Lung (tissue), 12 donors: ENCODE results near the gene PDCD11. TPM values are rescaled to one million over a fixed set of nuclear protein-coding genes. Genes with fewer than 3 reads are reported as not detected.

ENCODE experiments used
- ATAC-seq: fragments of 200-7000 bp; cut with Tn5 transposase; one replicate; pipeline ENCODE4 v1.9.1; 2020; ENCODE audit warnings: moderate number of reproducible peaks; ENCODE audit not compliant: insufficient read depth, low FRiP score
- DNase-seq, 3 donors: peaks; one replicate each; pipeline ENCODE4 v3.0.0-alpha.2; 2013 to 2017
- H3K27ac ChIP-seq, 2 donors: one replicate each; pipeline ENCODE4 v1.5.1; 2013; ENCODE audit warnings: mild to moderate bottlenecking in 2 of 2, moderate library complexity in 2 of 2, control low read depth in 1 of 2, inconsistent platforms in 1 of 2, low read depth in 1 of 2, low read length in 1 of 2
- H3K27me3 ChIP-seq, 3 donors: one replicate each; pipeline ENCODE4 v1.5.1; 2013; ENCODE audit warnings: low read length in 2 of 3; ENCODE audit not compliant: control insufficient read depth in 3 of 3, insufficient read depth in 3 of 3
- H3K36me3 ChIP-seq, 4 donors: one replicate each; pipeline ENCODE4 v1.5.1; 2013; ENCODE audit warnings: low read length in 4 of 4, mild to moderate bottlenecking in 1 of 4, moderate library complexity in 1 of 4; ENCODE audit not compliant: control insufficient read depth in 4 of 4, insufficient read depth in 4 of 4
- H3K4me1 ChIP-seq, 5 donors: one replicate each; pipeline ENCODE4 v1.5.1; 2013; ENCODE audit warnings: low read length in 5 of 5, mild to moderate bottlenecking in 2 of 5, moderate library complexity in 1 of 5; ENCODE audit not compliant: control insufficient read depth in 5 of 5, insufficient read depth in 5 of 5
- H3K4me3 ChIP-seq: one replicate; pipeline ENCODE4 v1.5.1; 2013; ENCODE audit warnings: mild to moderate bottlenecking, control low read depth, moderate library complexity
- H3K9ac ChIP-seq, 2 donors: one replicate each; pipeline ENCODE4 v1.5.1; 2013; ENCODE audit warnings: low read length in 2 of 2, control low read depth in 1 of 2; ENCODE audit not compliant: insufficient read depth in 1 of 2
- H3K9me3 ChIP-seq, 4 donors: one replicate each; pipeline ENCODE4 v1.5.1; 2013; ENCODE audit warnings: low read length in 3 of 4, mild to moderate bottlenecking in 1 of 4, moderate library complexity in 1 of 4; ENCODE audit not compliant: control insufficient read depth in 4 of 4, insufficient read depth in 3 of 4
- CTCF ChIP-seq: IDR thresholded peaks from 2 replicates; pipeline ENCODE4 v1.5.1; 2012; ENCODE audit warnings: mild to moderate bottlenecking; ENCODE audit errors: control extremely low read depth, extremely low read depth
- WGBS, 2 donors: extraction: QIAGEN DNeasy Blood & Tissue Kit; methylation state at CpG; one replicate each; pipeline ENCODE4 v1.1.7; 2013; 5-methylcytosine and 5-hydroxymethylcytosine counted together
- polyA plus RNA-seq, 2 donors: library from polyadenylated mRNA; stranded (reverse); fragments of 200-250 nt; gene quantifications; one replicate each; pipeline ENCODE4 v1.2.1, GENCODE V29; 2013
- total RNA-seq, 2 donors: library from RNA; depleted of rRNA in 1 of 2; stranded (reverse); fragments of >200 nt in 1 of 2; gene quantifications; one replicate each; pipeline ENCODE4 v1.2.1, GENCODE V29; 2014 to 2021
- donor health status: control.
- donor health status: control.
- donor health status: Bipolar disorder and iron deficiency.
- donor health status: healthy.
- donor health status: DM: yes; HTN: yes; CAD: no.

The PDCD11 gene
- total and polyA plus RNA-seq, 4 donors = 15.2 to 30.1 (median 20.2) TPM

DNA sequence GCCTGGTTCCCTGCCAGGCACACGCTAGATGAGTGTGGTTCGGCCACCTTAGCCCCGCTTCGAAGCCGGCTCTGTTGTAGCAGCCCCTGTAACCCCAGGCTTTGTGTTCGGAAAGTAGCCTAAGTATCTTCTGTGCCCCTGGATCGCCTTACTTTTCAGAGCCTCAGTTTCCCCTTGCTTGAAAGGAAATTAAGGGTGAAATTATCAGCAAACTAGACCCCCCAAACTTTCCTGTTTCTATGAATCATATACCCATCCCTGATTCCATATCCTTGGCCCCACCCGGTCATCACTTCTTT is 312 bp downstream of the PDCD11 start:
- TF ChIP-seq CTCF = no peak
- Histone ChIP-seq H3K27ac (peak overlapping the region; percentile 60 to 77), H3K4me3 (peak overlapping the region; percentile 87), H3K9ac (peak overlapping the region; percentile 41 to 59), H3K27me3 (no peaks in the 10 kb centered on the region), H3K36me3 (peaks cover 12 to 31% (median 14%) of the 10 kb centered on the region in 4 donors), H3K9me3 (no peaks in the 10 kb centered on the region), H3K4me1 (peaks cover 7 to 21% (median 15%) of the 10 kb centered on the region in 5 donors)
- WGBS, 2 donors = 0 to 1% methylated on average over 8 of the region's 8 CpGs
- ATAC-seq = no peak
- peak in 1 of 3 donors; percentile 2 for DNase-seq

DNA sequence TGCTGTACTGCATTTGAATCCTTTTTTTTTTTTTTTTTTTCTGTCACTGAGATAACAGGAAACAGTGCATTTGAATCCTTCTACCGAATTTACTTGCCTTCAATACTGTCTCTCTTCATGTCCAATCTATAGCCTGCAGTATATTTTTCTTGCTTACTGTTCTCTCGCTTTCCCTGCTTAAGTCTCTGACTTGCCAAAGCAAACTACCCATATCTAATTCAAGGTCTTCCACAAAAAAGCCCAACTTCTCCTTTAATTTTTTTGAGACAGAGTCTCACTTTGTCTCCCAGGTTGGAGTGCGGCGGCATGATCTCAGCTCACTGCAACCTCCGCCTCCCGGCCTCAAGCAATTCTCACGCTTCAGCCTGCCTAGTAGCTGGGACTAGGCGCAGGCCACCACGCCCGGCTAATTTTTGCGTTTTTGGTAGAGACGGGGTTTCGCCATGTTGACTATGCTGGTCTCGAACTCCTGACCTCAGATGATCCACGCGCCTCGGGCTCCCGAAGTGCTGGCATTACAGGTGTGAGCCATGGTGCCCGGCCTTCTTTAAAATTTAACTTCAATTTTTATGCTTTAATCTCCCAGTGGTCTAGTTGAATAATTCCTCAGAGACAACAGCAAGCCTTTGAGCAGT is 882 bp downstream of the PDCD11 start:
- Histone ChIP-seq H3K4me3 (peak overlapping the region; percentile 87), H3K4me1 (peaks cover 7 to 21% (median 15%) of the 10 kb centered on the region in 5 donors), H3K9me3 (no peaks in the 10 kb centered on the region), H3K9ac (peak overlapping the region; percentile 41 to 59), H3K27ac (peak overlapping the region in 1 of 2 donors; percentile 77), H3K36me3 (peaks cover 14 to 34% (median 17%) of the 10 kb centered on the region in 4 donors), H3K27me3 (no peaks in the 10 kb centered on the region)
- 65 to 77% methylated on average over 19 of the region's 19 CpGs for WGBS, 2 donors
- TF ChIP-seq CTCF = no peak
- ATAC-seq (no peak), DNase-seq (no peak)

- DNase-seq (no peak), ATAC-seq (no peak)
- TF ChIP-seq CTCF = no peak
- Histone ChIP-seq H3K4me3 (no peak overlapping the region), H3K9me3 (no peaks in the 10 kb centered on the region), H3K4me1 (no peaks in the 10 kb centered on the region), H3K9ac (no peak overlapping the region), H3K27me3 (no peaks in the 10 kb centered on the region), H3K36me3 (peaks cover 39 to 59% (median 47%) of the 10 kb centered on the region in 4 donors), H3K27ac (no peak overlapping the region)
- 92 to 94% methylated on average over 2 of the region's 2 CpGs for WGBS, 2 donors
These were observed 17.1 kb downstream of the PDCD11 start for GRCh38 chr10:103413564-103413963.

- ATAC-seq (no peak), DNase-seq (no peak)
- 84 to 89% methylated on average over 8 of the region's 8 CpGs for WGBS, 2 donors
- Histone ChIP-seq H3K4me1 (no peaks in the 10 kb centered on the region), H3K9me3 (no peaks in the 10 kb centered on the region), H3K36me3 (peaks cover 49 to 70% (median 58%) of the 10 kb centered on the region in 4 donors), H3K4me3 (no peak overlapping the region), H3K27me3 (no peaks in the 10 kb centered on the region), H3K27ac (no peak overlapping the region), H3K9ac (no peak overlapping the region)
- no peak for TF ChIP-seq CTCF
These were observed 19.2 kb downstream of the PDCD11 start for GRCh38 chr10:103415581-103415980.
